H1 (cell line): ENCODE data around the gene SPTSSB. TPM values are rescaled to one million over a fixed set of nuclear protein-coding genes. Genes with fewer than 3 reads are reported as not detected.

Experiments used
- CTCF ChIA-PET: fragments of 300-600 bp; sonication (Branson Sonifier 250); formaldehyde crosslinking; loops from one replicate; lab custom pipeline; 2021; ENCODE audit not compliant: partially characterized antibody; lab: Charles Lee
- POLR2A ChIA-PET: fragments of 300-600 bp; sonication (Branson Sonifier 250); formaldehyde crosslinking; loops from one replicate; lab custom pipeline; 2021; ENCODE audit warnings: inconsistent platforms; ENCODE audit not compliant: partially characterized antibody; lab: Charles Lee
- DNase-seq, 2 experiments: peaks; one replicate each; pipeline versions ENCODE4 v3.0.0 to v3.0.0-alpha.2; 2010 to 2022; ENCODE audit warnings: low spot score in 2 of 2, low read depth in 1 of 2, mixed read lengths in 1 of 2
- FAIRE-seq: peaks from 2 replicates; lab custom pipeline; 2011; peaks lifted over from hg19 to GRCh38; lab: Jason Lieb, UNC
- H2AFZ ChIP-seq: 2 replicates; pipeline ENCODE4 v1.8.1; 2012; ENCODE audit warnings: low read length, inconsistent platforms
- H2AK5ac ChIP-seq: 2 replicates; pipeline ENCODE4 v1.6.1; 2013; ENCODE audit warnings: low read depth, low read length
- H2BK120ac ChIP-seq: replicated peaks from 2 replicates; pipeline ENCODE3; 2013; ENCODE audit warnings: low read depth, low read length, inconsistent platforms
- H2BK12ac ChIP-seq: 2 replicates; pipeline ENCODE4 v1.6.1; 2013; ENCODE audit warnings: low read depth, low read length
- H2BK15ac ChIP-seq: 2 replicates; pipeline ENCODE4 v1.6.1; 2013; ENCODE audit warnings: low read length
- H2BK20ac ChIP-seq: 2 replicates; pipeline ENCODE4 v1.6.1; 2013; ENCODE audit warnings: low read length
- H2BK5ac ChIP-seq: 2 replicates; pipeline ENCODE4 v1.6.1; 2013; ENCODE audit warnings: low read depth, low read length
- H3K14ac ChIP-seq: 2 replicates; pipeline ENCODE4 v1.6.1; 2013; ENCODE audit warnings: inconsistent platforms; ENCODE audit not compliant: insufficient read length
- H3K18ac ChIP-seq: 2 replicates; pipeline ENCODE4 v1.6.1; 2013; ENCODE audit warnings: low read length; ENCODE audit errors: extremely low read depth
- H3K23ac ChIP-seq: 2 replicates; pipeline ENCODE4 v1.6.1; 2013; ENCODE audit warnings: inconsistent platforms; ENCODE audit not compliant: insufficient read length
- H3K23me2 ChIP-seq: 2 replicates; pipeline ENCODE4 v1.6.1; 2013; ENCODE audit warnings: low read depth, low read length
- H3K27ac ChIP-seq: 2 replicates; pipeline ENCODE4 v1.6.1; 2011; ENCODE audit warnings: low read depth, low read length, inconsistent platforms
- H3K27me3 ChIP-seq, 4 experiments: replicated peaks in 1 of 4; 1 replicate in 1 of 4; 2 replicates in 3 of 4; pipeline versions ENCODE4 v1.6.1 to v1.8.1; 2011 to 2013; ENCODE audit warnings: low read length in 3 of 4, mild to moderate bottlenecking in 3 of 4, inconsistent platforms in 2 of 4, mixed read lengths in 2 of 4, moderate library complexity in 1 of 4; ENCODE audit not compliant: control insufficient read depth in 3 of 4, insufficient read depth in 3 of 4; ENCODE audit errors: extremely low read depth in 1 of 4
- H3K36me3 ChIP-seq, 4 experiments: 2 replicates each; pipeline versions ENCODE4 v1.6.1 to v1.8.1; 2011 to 2013; ENCODE audit warnings: mild to moderate bottlenecking in 4 of 4, low read length in 3 of 4, moderate library complexity in 2 of 4, control low read depth in 1 of 4, inconsistent platforms in 1 of 4; ENCODE audit not compliant: insufficient read depth in 4 of 4, control insufficient read depth in 2 of 4
- H3K4ac ChIP-seq: replicated peaks from 2 replicates; pipeline ENCODE3; 2013; ENCODE audit warnings: low read length, low read depth, mixed read lengths, inconsistent platforms; ENCODE audit not compliant: insufficient read length
- H3K4me1 ChIP-seq, 4 experiments: replicated peaks in 1 of 4; 1 replicate in 1 of 4; 2 replicates in 3 of 4; pipeline versions ENCODE4 v1.6.1 to v1.8.1; 2011 to 2013; ENCODE audit warnings: low read length in 3 of 4, inconsistent platforms in 2 of 4, mixed read lengths in 1 of 4; ENCODE audit not compliant: insufficient read depth in 4 of 4, control insufficient read depth in 3 of 4
- H3K4me2 ChIP-seq, 2 experiments: 2 replicates each; pipeline versions ENCODE4 v1.6.1 to v1.8.1; 2011 to 2013; ENCODE audit warnings: low read depth in 2 of 2, low read length in 2 of 2, control low read depth in 1 of 2, inconsistent platforms in 1 of 2, mild to moderate bottlenecking in 1 of 2; ENCODE audit not compliant: insufficient read depth in 1 of 2
- H3K4me3 ChIP-seq, 4 experiments: fragments of 200-600, 300-600 bp in 1 of 4; sonication (generic), shearing (Covaris generic), sonication (Bioruptor Twin) in 1 of 4; 2 replicates each; pipeline versions ENCODE4 v1.5.1 to v1.8.1; 2011 to 2016; ENCODE audit warnings: low read length in 4 of 4, low read depth in 3 of 4, control low read depth in 2 of 4, inconsistent platforms in 2 of 4, mild to moderate bottlenecking in 2 of 4, mixed read lengths in 1 of 4, moderate library complexity in 1 of 4; ENCODE audit not compliant: insufficient read depth in 2 of 4; ENCODE audit errors: extremely low read depth in 1 of 4
- H3K56ac ChIP-seq: replicated peaks from 2 replicates; pipeline ENCODE3; 2013; ENCODE audit warnings: low read depth, mild to moderate bottlenecking, mixed read lengths, low read length, inconsistent platforms; ENCODE audit not compliant: insufficient read length
- H3K79me1 ChIP-seq: 2 replicates; pipeline ENCODE4 v1.6.1; 2013; ENCODE audit warnings: low read depth, low read length, control low read depth
- H3K79me2 ChIP-seq, 2 experiments: 2 replicates each; pipeline versions ENCODE4 v1.6.1 to v1.8.1; 2012 to 2013; ENCODE audit warnings: low read length in 2 of 2, mild to moderate bottlenecking in 2 of 2, inconsistent platforms in 1 of 2; ENCODE audit not compliant: insufficient read depth in 2 of 2, control insufficient read depth in 1 of 2
- H3K9ac ChIP-seq, 4 experiments: replicated peaks in 1 of 4; 1 replicate in 1 of 4; 2 replicates in 3 of 4; pipeline versions ENCODE4 v1.6.1 to v1.8.1; 2011 to 2013; ENCODE audit warnings: low read depth in 3 of 4, low read length in 3 of 4, control low read depth in 2 of 4, mild to moderate bottlenecking in 2 of 4, moderate library complexity in 2 of 4, inconsistent platforms in 1 of 4; ENCODE audit errors: extremely low read depth in 1 of 4
- H3K9me3 ChIP-seq, 2 experiments: 2 replicates each; pipeline versions ENCODE4 v1.6.1 to v1.8.1; 2012 to 2013; ENCODE audit warnings: mild to moderate bottlenecking in 2 of 2, moderate library complexity in 2 of 2, control low read depth in 1 of 2, inconsistent platforms in 1 of 2, low read depth in 1 of 2, low read length in 1 of 2, mixed read lengths in 1 of 2; ENCODE audit not compliant: insufficient read depth in 2 of 2
- H4K20me1 ChIP-seq, 2 experiments: replicated peaks in 1 of 2; 2 replicates each; pipeline versions ENCODE3 to v1.8.1; 2011 to 2013; ENCODE audit warnings: inconsistent platforms in 2 of 2, low read length in 2 of 2, mild to moderate bottlenecking in 1 of 2; ENCODE audit not compliant: insufficient read depth in 2 of 2, control insufficient read depth in 1 of 2
- H4K5ac ChIP-seq: 2 replicates; pipeline ENCODE4 v1.6.1; 2013; ENCODE audit warnings: low read length, low read depth, mixed read lengths, inconsistent platforms; ENCODE audit not compliant: insufficient read length
- H4K8ac ChIP-seq: 2 replicates; pipeline ENCODE4 v1.8.0; 2013; ENCODE audit warnings: mild to moderate bottlenecking, moderate library complexity, low read length, inconsistent platforms; ENCODE audit not compliant: insufficient read depth; ENCODE audit errors: extremely low read depth
- H4K91ac ChIP-seq: replicated peaks from 2 replicates; pipeline ENCODE3; 2013; ENCODE audit warnings: low read length, mixed read lengths, inconsistent platforms; ENCODE audit not compliant: insufficient read length
- EP300 ChIP-seq, 2 experiments: IDR thresholded peaks; 1 replicate in 1 of 2; 2 replicates in 1 of 2; pipeline ENCODE4 v1.6.1; 2011 to 2012; ENCODE audit warnings: low read depth in 2 of 2, low read length in 2 of 2, mild to moderate bottlenecking in 2 of 2, borderline replicate concordance in 1 of 2, inconsistent platforms in 1 of 2, moderate library complexity in 1 of 2
- GABPA ChIP-seq: IDR thresholded peaks from 2 replicates; pipeline ENCODE4 v1.6.1; 2011; ENCODE audit warnings: mild to moderate bottlenecking, low read length, moderate library complexity, borderline replicate concordance; ENCODE audit not compliant: insufficient read depth
- POLR2A ChIP-seq, 2 experiments: IDR thresholded peaks; 1 replicate in 1 of 2; 2 replicates in 1 of 2; pipeline ENCODE4 v1.6.1; 2011; ENCODE audit warnings: low read depth in 2 of 2, low read length in 2 of 2, mild to moderate bottlenecking in 2 of 2; ENCODE audit errors: control extremely low read depth in 1 of 2
- WGBS, 2 experiments: shearing (Covaris generic) in 1 of 2; methylation state at CpG; one replicate each; pipeline versions ENCODE4 v1.1.6 to v1.1.7; 2013 to 2015; ENCODE audit warnings: low lambda C conversion rate in 2 of 2, mixed read lengths in 2 of 2, inconsistent platforms in 1 of 2, low coverage in 1 of 2, missing lambda C conversion rate in 1 of 2; ENCODE audit not compliant: insufficient replicate concordance in 2 of 2, insufficient coverage in 1 of 2, insufficient read length in 1 of 2; ENCODE audit errors: extremely low coverage in 1 of 2, missing lambda C conversion rate in 1 of 2; 5-methylcytosine and 5-hydroxymethylcytosine counted together
- polyA plus RNA-seq, 7 experiments: library from polyadenylated mRNA; depleted of rRNA in 3 of 7; stranded (reverse) in 5 of 7; unstranded in 2 of 7; fragments of >200 nt in 5 of 7; fragments of 200-250 nt in 2 of 7; gene quantifications; 1 replicate in 5 of 7; 2 replicates in 1 of 7; 4 replicates in 1 of 7; pipeline versions ENCODE4 v1.2.1 to v1.2.3, GENCODE V29; 2011 to 2013; ENCODE audit warnings: missing spikeins in 2 of 7, mixed read lengths in 2 of 7
- total RNA-seq: library from RNA; stranded (reverse); fragmentation: NEBNext Ultra II Directional; extraction: Animal tissue kit (Norgen Biotek cat#: 25700); gene quantifications from 2 replicates; pipeline ENCODE4 v1.2.1, GENCODE V29; 2021

The SPTSSB gene
- total and polyA plus RNA-seq, 2 of the 8 experiments (the other 6 are each of a cell fraction or from before 2014, with no cell fraction given), result 33.4 to 52.5 TPM

GRCh38 chr3:161369531-161369930, 1.8 kb downstream of the SPTSSB start:
- no peak for TF ChIP-seq GABPA
- TF ChIP-seq POLR2A (IDR thresholded peaks at IDR 0.05; ENCODE audit: control extremely low read depth in 1 of 2, low read depth in 2 of 2, low read length in 2 of 2), result no peak
- TF ChIP-seq EP300 (IDR thresholded peaks at IDR 0.05; ENCODE audit: borderline replicate concordance in 1 of 2, low read depth in 2 of 2, low read length in 2 of 2), result no peak
- Histone ChIP-seq H2BK15ac (no peak overlapping the region; the same call in 1 of the 2 replicates), H2BK20ac (no peak overlapping the region), H4K5ac (no peak overlapping the region), H2BK120ac (no peak overlapping the region), H2AK5ac (no peak overlapping the region), H3K56ac (no peak overlapping the region), H3K4me3 (no peak overlapping the region), H3K18ac (no peak overlapping the region), H2AFZ (no peak overlapping the region), H4K20me1 (no peaks in the 10 kb centered on the region), H2BK5ac (no peak overlapping the region), H2BK12ac (no peak overlapping the region), H4K8ac (no peak overlapping the region), H3K79me1 (no peaks in the 10 kb centered on the region), H3K4me2 (no peak overlapping the region; a peak in 1 of 4 replicates), H3K14ac (no peak overlapping the region), H3K4ac (no peak overlapping the region), H3K27ac (no peak overlapping the region), H3K23me2 (peaks cover 14% of the 10 kb centered on the region; the same call in 1 of the 2 replicates), H3K9ac (no peak overlapping the region), H4K91ac (no peak overlapping the region), H3K36me3 (no peaks in the 10 kb centered on the region; a peak in 1 of 8 replicates), H3K4me1 (peaks cover 2 to 18% (median 9%) of the 10 kb centered on the region in 4 experiments), H3K23ac (no peak overlapping the region), H3K9me3 (no peaks in the 10 kb centered on the region), H3K79me2 (peaks cover 0 to 11% of the 10 kb centered on the region in 2 experiments; a peak in 1 of 4 replicates), H3K27me3 (peaks cover 0 to 3% (median under 1%) of the 10 kb centered on the region in 4 experiments; a peak in 1 of 7 replicates)
- WGBS, 2 experiments, result 79% methylated on average over 3 of the region's 3 CpGs; no CpG with 5 or more reads in 1 of the 2 experiments
- ChIA-PET POLR2A (interaction anchor here (0.6 kb wide), 1 partner anchor 1817 kb away, joined by 5 read pairs; no protein-coding TSS in a partner anchor), CTCF (interaction anchor here (0.6 kb wide), 1 partner anchor 67 kb away, joined by 4 read pairs; no protein-coding TSS in a partner anchor)
- DNase-seq (no peak), FAIRE-seq (no peak)
